Calu3 (cell line): ENCODE results near the gene SLC35G4. TPM values are rescaled to one million over a fixed set of nuclear protein-coding genes. Genes with fewer than 3 reads are reported as not detected.

Experiments used
- BruUV-seq: library from RNA; stranded (reverse); fragments of 400-500 nt; replicated peaks from 2 replicates; lab custom pipeline; 2021; lab: Mats Ljungman, UMichigan
- CTCF ChIA-PET: fragments of 300-600 bp; sonication (Branson Sonifier 250); formaldehyde crosslinking; loops from one replicate; lab custom pipeline; 2022; ENCODE audit warnings: antibody characterized with exemption; lab: Charles Lee
- DNase-seq: peaks from one replicate; pipeline ENCODE4 v3.0.0; 2022
- H3K27ac Mint-ChIP-seq: one replicate; pipeline ENCODE4 v1.8.0; 2022; ENCODE audit warnings: mixed read lengths; ENCODE audit not compliant: unreplicated experiment
- H3K27me3 Mint-ChIP-seq: one replicate; pipeline ENCODE4 v1.8.0; 2022; ENCODE audit warnings: mixed read lengths; ENCODE audit not compliant: unreplicated experiment
- H3K36me3 Mint-ChIP-seq: one replicate; pipeline ENCODE4 v1.8.0; 2022; ENCODE audit warnings: mild to moderate bottlenecking, moderate library complexity, mixed read lengths; ENCODE audit not compliant: insufficient read depth, unreplicated experiment
- H3K4me1 Mint-ChIP-seq: one replicate; pipeline ENCODE4 v1.8.0; 2022; ENCODE audit warnings: mild to moderate bottlenecking, low read depth, mixed read lengths; ENCODE audit not compliant: unreplicated experiment
- H3K4me3 Mint-ChIP-seq: one replicate; pipeline ENCODE4 v1.8.0; 2022; ENCODE audit warnings: mild to moderate bottlenecking, low read depth, moderate library complexity, mixed read lengths; ENCODE audit not compliant: unreplicated experiment
- H3K9me3 Mint-ChIP-seq: one replicate; pipeline ENCODE4 v1.8.0; 2022; ENCODE audit warnings: low read depth, mixed read lengths; ENCODE audit not compliant: unreplicated experiment
- intact Hi-C: fragments of 100-400 bp; cut with micrococcal nuclease; formaldehyde crosslinking; loops from one replicate; pipeline ENCODE4 v1.10.0; 2022; ENCODE audit not compliant: unreplicated experiment
- total RNA-seq: library from RNA; stranded (reverse); gene quantifications from 2 replicates; pipeline ENCODE4 v1.2.3, GENCODE V29; 2022
- TF ChIP-seq, protein P1 (sequence below): fragments of 200-600 bp; IDR thresholded peaks from one replicate; pipeline ENCODE4 v1.8.0; 2022; ENCODE audit warnings: antibody characterized with exemption; ENCODE audit not compliant: unreplicated experiment

SLC35G4 gene
- total RNA-seq, 1 experiment from 2014 or later, result not detected

- Mint-ChIP-seq H3K36me3 (no peaks in the 10 kb centered on the region), H3K4me1 (no peaks in the 10 kb centered on the region), H3K27ac (no peak overlapping the region), H3K9me3 (no peaks in the 10 kb centered on the region), H3K27me3 (peaks cover 100% of the 10 kb centered on the region), H3K4me3 (no peak overlapping the region)
- BruUV-seq, result no TSS peak
- TF ChIP-seq, protein P1, sequence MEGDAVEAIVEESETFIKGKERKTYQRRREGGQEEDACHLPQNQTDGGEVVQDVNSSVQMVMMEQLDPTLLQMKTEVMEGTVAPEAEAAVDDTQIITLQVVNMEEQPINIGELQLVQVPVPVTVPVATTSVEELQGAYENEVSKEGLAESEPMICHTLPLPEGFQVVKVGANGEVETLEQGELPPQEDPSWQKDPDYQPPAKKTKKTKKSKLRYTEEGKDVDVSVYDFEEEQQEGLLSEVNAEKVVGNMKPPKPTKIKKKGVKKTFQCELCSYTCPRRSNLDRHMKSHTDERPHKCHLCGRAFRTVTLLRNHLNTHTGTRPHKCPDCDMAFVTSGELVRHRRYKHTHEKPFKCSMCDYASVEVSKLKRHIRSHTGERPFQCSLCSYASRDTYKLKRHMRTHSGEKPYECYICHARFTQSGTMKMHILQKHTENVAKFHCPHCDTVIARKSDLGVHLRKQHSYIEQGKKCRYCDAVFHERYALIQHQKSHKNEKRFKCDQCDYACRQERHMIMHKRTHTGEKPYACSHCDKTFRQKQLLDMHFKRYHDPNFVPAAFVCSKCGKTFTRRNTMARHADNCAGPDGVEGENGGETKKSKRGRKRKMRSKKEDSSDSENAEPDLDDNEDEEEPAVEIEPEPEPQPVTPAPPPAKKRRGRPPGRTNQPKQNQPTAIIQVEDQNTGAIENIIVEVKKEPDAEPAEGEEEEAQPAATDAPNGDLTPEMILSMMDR, result no peak
- DNase-seq, result no peak
- CTCF ChIA-PET, result interaction anchor here (0.6 kb wide), 1 partner anchor 114 kb away, joined by 3 read pairs; no protein-coding TSS in a partner anchor
- intact Hi-C loops, result no loop called here
These were observed 39.3 kb upstream of the SLC35G4 start for GRCh38 chr18:11570073-11570588.

- no TSS peak for BruUV-seq
- DNase-seq, result no peak
- Mint-ChIP-seq H3K4me3 (no peak overlapping the region), H3K27me3 (peaks cover 93% of the 10 kb centered on the region), H3K36me3 (no peaks in the 10 kb centered on the region), H3K4me1 (no peaks in the 10 kb centered on the region), H3K27ac (no peak overlapping the region), H3K9me3 (no peaks in the 10 kb centered on the region)
- TF ChIP-seq, protein P1, result peak; percentile 16
- intact Hi-C loops, result no loop called here
- CTCF ChIA-PET, result interaction anchor here (0.5 to 0.6 kb wide), 2 partner anchors 12 to 862 kb away, joined by 3 read pairs; no protein-coding TSS in a partner anchor
These were observed 38.5 kb upstream of the SLC35G4 start for GRCh38 chr18:11570769-11571412.

DNA sequence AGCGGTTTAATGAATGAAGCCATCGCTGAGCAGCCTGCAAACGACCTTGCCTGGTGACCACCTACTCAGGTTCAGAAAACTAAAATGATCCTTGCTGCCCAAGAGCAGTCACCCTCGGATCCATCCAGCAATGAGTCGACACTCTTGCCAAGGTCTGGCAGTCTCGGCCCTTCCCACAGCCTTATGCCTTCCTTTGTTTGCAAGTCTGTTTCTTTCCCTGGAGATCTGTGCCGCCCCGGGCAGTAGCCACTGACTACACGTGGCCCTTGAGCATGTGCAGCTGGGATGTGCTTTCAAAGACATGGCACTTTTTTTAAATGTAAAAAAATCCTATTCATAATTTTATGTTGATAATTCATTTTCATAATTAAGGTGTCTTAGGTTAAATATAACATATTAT is 37.2 kb upstream of the SLC35G4 start:
- intact Hi-C loops, result no loop called here
- Mint-ChIP-seq H3K4me1 (no peaks in the 10 kb centered on the region), H3K27me3 (peaks cover 83% of the 10 kb centered on the region), H3K4me3 (no peak overlapping the region), H3K36me3 (no peaks in the 10 kb centered on the region), H3K9me3 (no peaks in the 10 kb centered on the region), H3K27ac (no peak overlapping the region)
- CTCF ChIA-PET, result no interaction called here
- TF ChIP-seq, protein P1, result no peak
- DNase-seq, result no peak
- BruUV-seq, result no TSS peak

- intact Hi-C loops, result no loop called here
- Mint-ChIP-seq H3K4me3 (no peak overlapping the region), H3K9me3 (no peaks in the 10 kb centered on the region), H3K4me1 (no peaks in the 10 kb centered on the region), H3K27ac (no peak overlapping the region), H3K27me3 (peaks cover 80% of the 10 kb centered on the region), H3K36me3 (no peaks in the 10 kb centered on the region)
- CTCF ChIA-PET, result no interaction called here
- TF ChIP-seq, protein P1, result no peak
- no TSS peak for BruUV-seq
- DNase-seq, result no peak
These were observed 34.9 kb upstream of the SLC35G4 start for GRCh38 chr18:11574545-11574944.
